HepG2 (cell line): ENCODE results near the gene MYO5A. TPM values are rescaled to one million over a fixed set of nuclear protein-coding genes. Genes with fewer than 3 reads are reported as not detected.

Experiments used
- DR1 ChIP-seq: sonication (generic); formaldehyde crosslinking; IDR thresholded peaks from 2 replicates; pipeline ENCODE4 v1.8.0; 2021; ENCODE audit warnings: mild to moderate bottlenecking, missing genetic modification reagents, inconsistent platforms
- NR2F6 ChIP-seq, 2 experiments: IDR thresholded peaks; 2 replicates each; pipeline ENCODE4 v1.6.1; 2016; ENCODE audit warnings: antibody characterized with exemption in 1 of 2, mild to moderate bottlenecking in 1 of 2
- PHF5A ChIP-seq: IDR thresholded peaks from one replicate; pipeline ENCODE4 v1.6.1; 2018; ENCODE audit warnings: low read depth, missing genetic modification reagents; ENCODE audit not compliant: unreplicated experiment
- RARA ChIP-seq: IDR thresholded peaks from 2 replicates; pipeline ENCODE4 v1.6.1; 2016; ENCODE audit warnings: missing genetic modification reagents, missing compliant biosample characterization
- SOX13 ChIP-seq, 3 experiments: fragments of 450-650 bp in 1 of 3; sonication (generic) in 1 of 3; formaldehyde crosslinking in 1 of 3; IDR thresholded peaks in 2 of 3; conservative IDR thresholded peaks in 1 of 3; 2 replicates each; pipeline versions ENCODE4 v1.5.0 to v1.6.1; 2016 to 2020; ENCODE audit warnings: antibody characterized with exemption in 1 of 3, mild to moderate bottlenecking in 1 of 3, missing compliant biosample characterization in 1 of 3, missing genetic modification reagents in 1 of 3, moderate library complexity in 1 of 3
- XBP1 ChIP-seq: sonication (generic); formaldehyde crosslinking; IDR thresholded peaks from 2 replicates; pipeline ENCODE4 v1.5.0; 2020; ENCODE audit warnings: missing genetic modification reagents
- polyA plus RNA-seq, 8 experiments: library from polyadenylated mRNA; depleted of rRNA in 3 of 8; stranded (reverse) in 7 of 8; unstranded in 1 of 8; fragments of >200 nt; fragmentation: Illumina TruSeq in 4 of 8; extraction: Trizol in 4 of 8; gene quantifications; 2 replicates each; pipeline versions ENCODE4 v1.2.1 to v1.2.3, GENCODE V29; 2011 to 2016; ENCODE audit warnings: low read depth in 4 of 8, missing spikeins in 1 of 8, mixed read lengths in 1 of 8; ENCODE audit not compliant: insufficient read depth in 1 of 8
- total RNA-seq, 5 experiments: library from RNA; depleted of rRNA; stranded (reverse); fragments of >200 nt; fragmentation: Illumina TruSeq; extraction: Trizol; gene quantifications; 2 replicates each; pipeline ENCODE4 v1.2.3, GENCODE V29; 2016; ENCODE audit warnings: low read depth in 1 of 5
- TF ChIP-seq, protein P1 (sequence below): sonication (generic); formaldehyde crosslinking; IDR thresholded peaks from 2 replicates; pipeline ENCODE4 v1.5.1; 2020; ENCODE audit warnings: missing genetic modification reagents, mild to moderate bottlenecking, borderline replicate concordance
- TF ChIP-seq, protein P2 (sequence below): sonication (generic); formaldehyde crosslinking; IDR thresholded peaks from 2 replicates; pipeline ENCODE4 v1.4.0; 2020; ENCODE audit warnings: missing genetic modification reagents, borderline replicate concordance
- TF ChIP-seq, protein P3 (sequence below): sonication (generic); formaldehyde crosslinking; IDR thresholded peaks from 2 replicates; pipeline ENCODE4 v1.4.0; 2020; ENCODE audit warnings: missing genetic modification reagents
- TF ChIP-seq, protein P4 (sequence below): sonication (generic); formaldehyde crosslinking; conservative IDR thresholded peaks from 2 replicates; pipeline ENCODE4 v1.4.0; 2020; ENCODE audit warnings: missing genetic modification reagents
- TF ChIP-seq, protein P5 (sequence below): sonication (generic); formaldehyde crosslinking; IDR thresholded peaks from 2 replicates; pipeline ENCODE4 v1.4.0; 2020; ENCODE audit warnings: mild to moderate bottlenecking, missing genetic modification reagents, borderline replicate concordance

MYO5A gene
- total and polyA plus RNA-seq, 2 of the 13 experiments (the other 11 are each of a cell fraction or from before 2014, with no cell fraction given): 2.8 to 4.8 TPM

DNA sequence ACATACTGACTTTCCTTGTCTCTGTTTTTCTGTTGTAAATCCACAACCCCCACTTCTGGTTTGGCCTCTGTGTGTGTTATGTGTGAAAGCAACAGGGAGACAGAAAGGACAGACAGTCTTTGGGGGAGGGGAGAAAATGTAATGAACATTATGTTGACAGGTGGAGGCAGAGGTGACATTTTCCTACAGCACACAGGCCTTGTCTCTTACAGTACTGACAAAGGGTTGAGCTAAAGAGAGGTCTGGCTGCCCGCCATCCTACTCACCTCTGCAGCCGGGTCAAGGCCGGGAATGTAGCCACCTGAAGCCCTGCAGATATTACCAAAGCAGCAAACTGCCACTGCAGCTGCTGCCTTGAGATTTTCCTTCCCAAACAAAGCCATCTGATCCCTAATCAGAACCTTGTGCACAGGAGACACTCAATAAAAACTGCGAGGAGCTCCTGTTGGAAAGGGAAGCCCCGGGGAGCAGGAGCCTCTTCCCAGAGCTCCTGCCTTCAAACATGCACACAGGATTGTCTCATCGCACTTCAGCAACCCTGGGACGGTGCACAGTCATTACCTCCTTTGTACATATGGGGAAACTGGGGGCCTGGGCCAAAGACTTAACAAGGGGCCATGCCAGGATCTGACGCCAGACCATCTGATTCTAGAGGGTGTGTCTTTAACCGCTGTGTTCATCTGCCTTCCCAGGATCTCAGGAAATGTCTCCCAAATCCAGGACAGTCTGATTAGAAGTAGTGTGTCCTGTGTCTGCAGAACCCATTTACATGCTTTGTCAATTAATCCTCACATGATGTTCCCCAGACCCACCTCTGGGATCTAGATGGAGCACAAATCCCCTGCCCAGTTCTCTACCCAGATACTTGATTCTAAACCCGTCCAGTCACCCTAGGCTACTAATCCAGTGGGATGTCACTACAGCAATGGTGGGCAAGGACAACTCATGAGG is 247.3 kb downstream of the MYO5A start (continued):
- TF ChIP-seq, protein P1, sequence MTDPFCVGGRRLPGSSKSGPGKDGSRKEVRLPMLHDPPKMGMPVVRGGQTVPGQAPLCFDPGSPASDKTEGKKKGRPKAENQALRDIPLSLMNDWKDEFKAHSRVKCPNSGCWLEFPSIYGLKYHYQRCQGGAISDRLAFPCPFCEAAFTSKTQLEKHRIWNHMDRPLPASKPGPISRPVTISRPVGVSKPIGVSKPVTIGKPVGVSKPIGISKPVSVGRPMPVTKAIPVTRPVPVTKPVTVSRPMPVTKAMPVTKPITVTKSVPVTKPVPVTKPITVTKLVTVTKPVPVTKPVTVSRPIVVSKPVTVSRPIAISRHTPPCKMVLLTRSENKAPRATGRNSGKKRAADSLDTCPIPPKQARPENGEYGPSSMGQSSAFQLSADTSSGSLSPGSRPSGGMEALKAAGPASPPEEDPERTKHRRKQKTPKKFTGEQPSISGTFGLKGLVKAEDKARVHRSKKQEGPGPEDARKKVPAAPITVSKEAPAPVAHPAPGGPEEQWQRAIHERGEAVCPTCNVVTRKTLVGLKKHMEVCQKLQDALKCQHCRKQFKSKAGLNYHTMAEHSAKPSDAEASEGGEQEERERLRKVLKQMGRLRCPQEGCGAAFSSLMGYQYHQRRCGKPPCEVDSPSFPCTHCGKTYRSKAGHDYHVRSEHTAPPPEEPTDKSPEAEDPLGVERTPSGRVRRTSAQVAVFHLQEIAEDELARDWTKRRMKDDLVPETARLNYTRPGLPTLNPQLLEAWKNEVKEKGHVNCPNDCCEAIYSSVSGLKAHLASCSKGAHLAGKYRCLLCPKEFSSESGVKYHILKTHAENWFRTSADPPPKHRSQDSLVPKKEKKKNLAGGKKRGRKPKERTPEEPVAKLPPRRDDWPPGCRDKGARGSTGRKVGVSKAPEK (CRISPR knock-in tag): no peak
- TF ChIP-seq SOX13 (IDR thresholded peaks at IDR 0.05) (no peak), SOX13 (CRISPR knock-in tag; conservative IDR thresholded peaks at IDR 0.05 in 1 of 2, IDR thresholded peaks at IDR 0.05 in 1 of 2) (peak in 1 of 2 experiments; percentile 85; a peak in 2 of 4 replicates), PHF5A (CRISPR knock-in tag) (peak; percentile 44), XBP1 (CRISPR knock-in tag) (no peak), RARA (CRISPR knock-in tag) (peak; percentile 92), DR1 (no peak), NR2F6 (IDR thresholded peaks at IDR 0.05) (peak; percentile 97), NR2F6 (CRISPR knock-in tag; IDR thresholded peaks at IDR 0.05) (peak; percentile 98)
- TF ChIP-seq, protein P2, sequence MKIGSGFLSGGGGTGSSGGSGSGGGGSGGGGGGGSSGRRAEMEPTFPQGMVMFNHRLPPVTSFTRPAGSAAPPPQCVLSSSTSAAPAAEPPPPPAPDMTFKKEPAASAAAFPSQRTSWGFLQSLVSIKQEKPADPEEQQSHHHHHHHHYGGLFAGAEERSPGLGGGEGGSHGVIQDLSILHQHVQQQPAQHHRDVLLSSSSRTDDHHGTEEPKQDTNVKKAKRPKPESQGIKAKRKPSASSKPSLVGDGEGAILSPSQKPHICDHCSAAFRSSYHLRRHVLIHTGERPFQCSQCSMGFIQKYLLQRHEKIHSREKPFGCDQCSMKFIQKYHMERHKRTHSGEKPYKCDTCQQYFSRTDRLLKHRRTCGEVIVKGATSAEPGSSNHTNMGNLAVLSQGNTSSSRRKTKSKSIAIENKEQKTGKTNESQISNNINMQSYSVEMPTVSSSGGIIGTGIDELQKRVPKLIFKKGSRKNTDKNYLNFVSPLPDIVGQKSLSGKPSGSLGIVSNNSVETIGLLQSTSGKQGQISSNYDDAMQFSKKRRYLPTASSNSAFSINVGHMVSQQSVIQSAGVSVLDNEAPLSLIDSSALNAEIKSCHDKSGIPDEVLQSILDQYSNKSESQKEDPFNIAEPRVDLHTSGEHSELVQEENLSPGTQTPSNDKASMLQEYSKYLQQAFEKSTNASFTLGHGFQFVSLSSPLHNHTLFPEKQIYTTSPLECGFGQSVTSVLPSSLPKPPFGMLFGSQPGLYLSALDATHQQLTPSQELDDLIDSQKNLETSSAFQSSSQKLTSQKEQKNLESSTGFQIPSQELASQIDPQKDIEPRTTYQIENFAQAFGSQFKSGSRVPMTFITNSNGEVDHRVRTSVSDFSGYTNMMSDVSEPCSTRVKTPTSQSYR (CRISPR knock-in tag): peak; percentile 95
- TF ChIP-seq, protein P3, sequence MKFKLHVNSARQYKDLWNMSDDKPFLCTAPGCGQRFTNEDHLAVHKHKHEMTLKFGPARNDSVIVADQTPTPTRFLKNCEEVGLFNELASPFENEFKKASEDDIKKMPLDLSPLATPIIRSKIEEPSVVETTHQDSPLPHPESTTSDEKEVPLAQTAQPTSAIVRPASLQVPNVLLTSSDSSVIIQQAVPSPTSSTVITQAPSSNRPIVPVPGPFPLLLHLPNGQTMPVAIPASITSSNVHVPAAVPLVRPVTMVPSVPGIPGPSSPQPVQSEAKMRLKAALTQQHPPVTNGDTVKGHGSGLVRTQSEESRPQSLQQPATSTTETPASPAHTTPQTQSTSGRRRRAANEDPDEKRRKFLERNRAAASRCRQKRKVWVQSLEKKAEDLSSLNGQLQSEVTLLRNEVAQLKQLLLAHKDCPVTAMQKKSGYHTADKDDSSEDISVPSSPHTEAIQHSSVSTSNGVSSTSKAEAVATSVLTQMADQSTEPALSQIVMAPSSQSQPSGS (CRISPR knock-in tag): no peak
- TF ChIP-seq, protein P4, sequence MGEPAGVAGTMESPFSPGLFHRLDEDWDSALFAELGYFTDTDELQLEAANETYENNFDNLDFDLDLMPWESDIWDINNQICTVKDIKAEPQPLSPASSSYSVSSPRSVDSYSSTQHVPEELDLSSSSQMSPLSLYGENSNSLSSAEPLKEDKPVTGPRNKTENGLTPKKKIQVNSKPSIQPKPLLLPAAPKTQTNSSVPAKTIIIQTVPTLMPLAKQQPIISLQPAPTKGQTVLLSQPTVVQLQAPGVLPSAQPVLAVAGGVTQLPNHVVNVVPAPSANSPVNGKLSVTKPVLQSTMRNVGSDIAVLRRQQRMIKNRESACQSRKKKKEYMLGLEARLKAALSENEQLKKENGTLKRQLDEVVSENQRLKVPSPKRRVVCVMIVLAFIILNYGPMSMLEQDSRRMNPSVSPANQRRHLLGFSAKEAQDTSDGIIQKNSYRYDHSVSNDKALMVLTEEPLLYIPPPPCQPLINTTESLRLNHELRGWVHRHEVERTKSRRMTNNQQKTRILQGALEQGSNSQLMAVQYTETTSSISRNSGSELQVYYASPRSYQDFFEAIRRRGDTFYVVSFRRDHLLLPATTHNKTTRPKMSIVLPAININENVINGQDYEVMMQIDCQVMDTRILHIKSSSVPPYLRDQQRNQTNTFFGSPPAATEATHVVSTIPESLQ (CRISPR knock-in tag): no peak
- TF ChIP-seq, protein P5, sequence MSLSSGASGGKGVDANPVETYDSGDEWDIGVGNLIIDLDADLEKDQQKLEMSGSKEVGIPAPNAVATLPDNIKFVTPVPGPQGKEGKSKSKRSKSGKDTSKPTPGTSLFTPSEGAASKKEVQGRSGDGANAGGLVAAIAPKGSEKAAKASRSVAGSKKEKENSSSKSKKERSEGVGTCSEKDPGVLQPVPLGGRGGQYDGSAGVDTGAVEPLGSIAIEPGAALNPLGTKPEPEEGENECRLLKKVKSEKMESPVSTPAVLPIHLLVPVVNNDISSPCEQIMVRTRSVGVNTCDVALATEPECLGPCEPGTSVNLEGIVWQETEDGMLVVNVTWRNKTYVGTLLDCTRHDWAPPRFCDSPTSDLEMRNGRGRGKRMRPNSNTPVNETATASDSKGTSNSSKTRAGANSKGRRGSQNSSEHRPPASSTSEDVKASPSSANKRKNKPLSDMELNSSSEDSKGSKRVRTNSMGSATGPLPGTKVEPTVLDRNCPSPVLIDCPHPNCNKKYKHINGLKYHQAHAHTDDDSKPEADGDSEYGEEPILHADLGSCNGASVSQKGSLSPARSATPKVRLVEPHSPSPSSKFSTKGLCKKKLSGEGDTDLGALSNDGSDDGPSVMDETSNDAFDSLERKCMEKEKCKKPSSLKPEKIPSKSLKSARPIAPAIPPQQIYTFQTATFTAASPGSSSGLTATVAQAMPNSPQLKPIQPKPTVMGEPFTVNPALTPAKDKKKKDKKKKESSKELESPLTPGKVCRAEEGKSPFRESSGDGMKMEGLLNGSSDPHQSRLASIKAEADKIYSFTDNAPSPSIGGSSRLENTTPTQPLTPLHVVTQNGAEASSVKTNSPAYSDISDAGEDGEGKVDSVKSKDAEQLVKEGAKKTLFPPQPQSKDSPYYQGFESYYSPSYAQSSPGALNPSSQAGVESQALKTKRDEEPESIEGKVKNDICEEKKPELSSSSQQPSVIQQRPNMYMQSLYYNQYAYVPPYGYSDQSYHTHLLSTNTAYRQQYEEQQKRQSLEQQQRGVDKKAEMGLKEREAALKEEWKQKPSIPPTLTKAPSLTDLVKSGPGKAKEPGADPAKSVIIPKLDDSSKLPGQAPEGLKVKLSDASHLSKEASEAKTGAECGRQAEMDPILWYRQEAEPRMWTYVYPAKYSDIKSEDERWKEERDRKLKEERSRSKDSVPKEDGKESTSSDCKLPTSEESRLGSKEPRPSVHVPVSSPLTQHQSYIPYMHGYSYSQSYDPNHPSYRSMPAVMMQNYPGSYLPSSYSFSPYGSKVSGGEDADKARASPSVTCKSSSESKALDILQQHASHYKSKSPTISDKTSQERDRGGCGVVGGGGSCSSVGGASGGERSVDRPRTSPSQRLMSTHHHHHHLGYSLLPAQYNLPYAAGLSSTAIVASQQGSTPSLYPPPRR: peak; percentile 55; the same call in 1 of the 2 replicates
